Activated CD8-positive, alpha-beta memory T cell treated with anti-CD3 and anti-CD28 coated beads for 48 hours (primary cell): ENCODE measurements around the gene SAGE1.
"Not testable (repeated sequence)": the region's sequence is repeated elsewhere in the genome, so short reads cannot be mapped to it uniquely, and the experiment has no call there.

ENCODE experiments used
- DNase-seq, 3 experiments: peaks; one replicate each; pipeline ENCODE4 v3.0.0-alpha.2; 2020; ENCODE audit warnings: low read depth in 2 of 3, low spot score in 2 of 3

SAGE1 gene, protein sequence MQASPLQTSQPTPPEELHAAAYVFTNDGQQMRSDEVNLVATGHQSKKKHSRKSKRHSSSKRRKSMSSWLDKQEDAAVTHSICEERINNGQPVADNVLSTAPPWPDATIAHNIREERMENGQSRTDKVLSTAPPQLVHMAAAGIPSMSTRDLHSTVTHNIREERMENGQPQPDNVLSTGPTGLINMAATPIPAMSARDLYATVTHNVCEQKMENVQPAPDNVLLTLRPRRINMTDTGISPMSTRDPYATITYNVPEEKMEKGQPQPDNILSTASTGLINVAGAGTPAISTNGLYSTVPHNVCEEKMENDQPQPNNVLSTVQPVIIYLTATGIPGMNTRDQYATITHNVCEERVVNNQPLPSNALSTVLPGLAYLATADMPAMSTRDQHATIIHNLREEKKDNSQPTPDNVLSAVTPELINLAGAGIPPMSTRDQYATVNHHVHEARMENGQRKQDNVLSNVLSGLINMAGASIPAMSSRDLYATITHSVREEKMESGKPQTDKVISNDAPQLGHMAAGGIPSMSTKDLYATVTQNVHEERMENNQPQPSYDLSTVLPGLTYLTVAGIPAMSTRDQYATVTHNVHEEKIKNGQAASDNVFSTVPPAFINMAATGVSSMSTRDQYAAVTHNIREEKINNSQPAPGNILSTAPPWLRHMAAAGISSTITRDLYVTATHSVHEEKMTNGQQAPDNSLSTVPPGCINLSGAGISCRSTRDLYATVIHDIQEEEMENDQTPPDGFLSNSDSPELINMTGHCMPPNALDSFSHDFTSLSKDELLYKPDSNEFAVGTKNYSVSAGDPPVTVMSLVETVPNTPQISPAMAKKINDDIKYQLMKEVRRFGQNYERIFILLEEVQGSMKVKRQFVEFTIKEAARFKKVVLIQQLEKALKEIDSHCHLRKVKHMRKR

DNA sequence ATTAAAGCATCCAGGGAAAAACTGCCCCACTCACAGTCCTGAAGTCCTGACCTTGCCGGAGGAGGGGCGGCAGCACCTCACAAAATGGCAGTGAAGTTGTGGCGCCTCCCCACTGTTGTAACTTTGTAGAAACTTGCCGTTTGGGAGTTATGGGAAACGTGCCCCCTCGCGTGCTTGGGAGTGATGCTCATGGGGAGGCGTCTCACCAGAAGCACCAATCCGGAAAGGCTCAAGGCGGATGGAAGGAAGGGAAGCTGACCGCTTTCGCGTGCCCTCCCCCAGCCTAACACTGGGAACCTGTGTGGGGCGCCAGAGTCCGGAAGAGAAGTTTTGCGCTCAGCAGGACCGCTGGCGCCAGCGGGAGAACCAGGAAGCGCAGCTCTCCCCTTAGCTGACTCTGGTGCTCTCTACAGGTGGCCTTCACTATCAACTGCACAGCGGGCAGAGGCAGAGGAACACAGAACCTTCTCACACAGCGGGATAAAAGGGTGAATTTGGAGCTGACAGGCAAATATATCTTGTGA, at the start of gene SAGE1, which contains the start of gene CT45A10:
Gene SAGE1, plus strand, starts transcription at position 423 of the 524 bp plus-strand sequence. CDS start 2,527 bp downstream, outside the sequence.
Gene CT45A10, minus strand, starts transcription at position 151 of the 524 bp plus-strand sequence. CDS start 8,100 bp downstream, outside the sequence.
- no peak for DNase-seq

DNA sequence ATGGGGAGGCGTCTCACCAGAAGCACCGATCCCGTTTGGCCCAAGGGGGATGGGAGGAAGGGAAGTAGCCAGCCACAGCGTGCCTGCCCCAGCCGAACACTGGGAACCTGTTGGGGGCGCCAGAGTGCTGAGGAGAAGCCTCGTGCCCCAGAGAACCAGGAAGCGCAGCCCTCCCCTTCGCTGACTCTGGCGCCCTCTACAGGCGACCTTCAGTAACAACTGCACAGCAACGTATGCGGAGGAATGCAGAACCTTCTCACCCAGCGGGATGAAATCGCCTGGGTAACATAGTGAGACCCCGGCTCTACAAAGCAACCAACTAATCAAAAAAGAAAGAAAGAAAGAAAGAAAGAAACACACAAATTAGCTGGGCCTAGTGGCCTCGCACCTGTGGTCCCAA, 39.1 kb upstream of the SAGE1 start, which contains the start of gene CT45A8:
Gene CT45A8, minus strand, starts transcription at position 101 of the 400 bp plus-strand sequence. CDS start 3,755 bp downstream, outside the sequence.
- not testable (repeated sequence) for DNase-seq

GRCh38 chrX:135871712-135872111, 21.8 kb upstream of the SAGE1 start, which contains the start of gene CT45A9:
CT45A9 (minus strand) TSS chrX:135871812; CDS start chrX:135868061, 3,751 bp downstream.
- DNase-seq, result not testable (repeated sequence)

- DNase-seq, result not testable (repeated sequence)
Measured at GRCh38 chrX:135882741-135883140, 10.8 kb upstream of the SAGE1 start.

- not testable (repeated sequence) for DNase-seq
Measured at GRCh38 chrX:135888230-135888629, 5.3 kb upstream of the SAGE1 start.

GRCh38 chrX:135888976-135889375, 4.5 kb upstream of the SAGE1 start:
- peak; percentile 2 to 4 (median 4) for DNase-seq

- DNase-seq, result no peak
Measured at GRCh38 chrX:135890087-135890585, 3.4 kb upstream of the SAGE1 start.

DNA sequence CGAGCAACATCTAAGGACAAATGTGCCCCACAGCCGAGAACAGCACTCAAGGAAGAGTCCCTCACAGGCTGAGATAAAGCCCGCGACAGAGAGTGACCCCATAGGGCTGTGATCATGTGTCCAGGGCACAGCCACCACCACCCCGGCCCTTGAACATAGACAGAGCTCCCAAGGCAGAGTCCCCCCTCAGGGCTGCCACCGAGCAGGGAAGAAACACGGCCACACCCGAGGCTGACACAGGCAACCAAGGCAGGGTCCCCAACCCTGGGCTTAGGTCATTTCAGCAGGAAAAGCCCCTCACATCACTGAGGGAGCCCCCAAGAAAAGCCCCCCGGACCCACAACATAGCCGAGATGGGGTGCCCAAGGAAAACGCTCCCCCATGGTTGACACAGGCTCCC, 735 bp upstream of the SAGE1 start:
- DNase-seq, result no peak

- no peak for DNase-seq
Measured at GRCh38 chrX:135910251-135910650, 16.7 kb downstream of the SAGE1 start.

GRCh38 chrX:135914404-135914803, 20.9 kb downstream of the SAGE1 start:
- DNase-seq, result no peak

DNA sequence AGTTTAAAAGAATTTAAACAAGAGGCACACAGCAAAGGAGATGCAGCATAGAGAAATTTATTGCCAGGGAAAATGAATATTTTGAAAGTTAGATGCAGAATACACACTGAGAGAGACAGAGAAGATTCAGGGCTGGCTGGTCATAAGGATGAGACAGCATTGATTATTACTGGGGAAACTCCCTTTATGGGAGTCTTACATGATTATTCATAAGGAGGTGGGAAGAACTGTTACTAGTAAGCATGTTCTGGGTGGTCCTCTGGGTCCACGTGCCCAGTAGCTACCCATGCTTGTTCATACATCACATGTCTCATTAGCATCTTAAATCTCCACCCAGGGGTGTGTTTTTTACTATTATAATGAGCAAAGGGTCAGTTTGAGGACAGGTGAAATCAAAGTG, 27.0 kb downstream of the SAGE1 start:
- not testable (repeated sequence) for DNase-seq

GRCh38 chrX:135923353-135923752, 29.8 kb downstream of the SAGE1 start:
- DNase-seq, result no peak

DNA sequence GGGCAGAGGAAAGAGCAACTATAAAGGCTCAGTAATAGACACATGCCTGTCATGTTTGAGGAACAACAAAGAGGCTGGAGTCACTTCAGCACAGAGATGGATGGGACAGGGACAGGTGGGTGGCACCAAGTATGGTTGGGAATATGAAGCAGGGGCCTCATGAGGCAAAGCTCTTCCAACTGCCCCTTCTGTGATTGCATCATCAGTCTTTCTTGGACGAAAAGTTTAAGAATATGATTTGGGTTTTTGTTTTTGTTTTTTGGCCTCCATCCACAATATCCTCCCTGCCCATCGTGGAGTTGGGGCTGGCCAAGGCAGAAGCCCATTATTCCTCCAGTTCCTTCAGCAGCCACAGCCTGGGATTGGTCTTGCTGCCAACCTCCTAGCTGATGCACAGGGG, 34.4 kb downstream of the SAGE1 start:
- no peak for DNase-seq

- DNase-seq, result peak in 2 of 3 experiments; percentile 1 to 11
Measured at GRCh38 chrX:135931644-135932487, 38.4 kb downstream of the SAGE1 start.

GRCh38 chrX:135944486-135944885, 51.0 kb downstream of the SAGE1 start:
- no peak for DNase-seq

GRCh38 chrX:135951291-135951690, 57.8 kb downstream of the SAGE1 start:
- DNase-seq, result no peak
